K562 (cell line): ENCODE results near the gene SPATA2L. TPM values are rescaled to one million over a fixed set of nuclear protein-coding genes. Genes with fewer than 3 reads are reported as not detected.
A peak's percentile ranks its signal among the peaks of the same experiment; 100 is the strongest.

Experiments
- CBFA2T2 ChIP-seq: fragments of 450-650 bp; conservative IDR thresholded peaks from 2 replicates; pipeline ENCODE4 v1.6.1; 2017; ENCODE audit warnings: mild to moderate bottlenecking
- COPS2 ChIP-seq: fragments of 450-650 bp; conservative IDR thresholded peaks from 2 replicates; pipeline ENCODE4 v1.6.1; 2016; ENCODE audit warnings: mild to moderate bottlenecking, moderate library complexity
- CXXC5 ChIP-seq: fragments of 250-450 bp; sonication (Bioruptor Pico); IDR thresholded peaks from 2 replicates; pipeline ENCODE4 v1.8.0; 2022; ENCODE audit warnings: inconsistent platforms, mild to moderate bottlenecking, moderate library complexity
- EGR1 ChIP-seq: fragments of 450-650 bp; conservative IDR thresholded peaks from 2 replicates; pipeline ENCODE4 v1.6.1; 2017; ENCODE audit warnings: mild to moderate bottlenecking
- EZH2 ChIP-seq: IDR thresholded peaks from 2 replicates; pipeline ENCODE4 v1.6.1; 2012; ENCODE audit warnings: low read depth, mild to moderate bottlenecking, inconsistent platforms, low read length, borderline replicate concordance
- FIP1L1 ChIP-seq: fragments of 200-400 bp; formaldehyde crosslinking; IDR thresholded peaks from 2 replicates; pipeline ENCODE4 v1.6.1; 2018; ENCODE audit warnings: mild to moderate bottlenecking, low read depth, low read length; ENCODE audit not compliant: poor library complexity, severe bottlenecking
- FOSL1 ChIP-seq: fragments of 200-800 bp; sonication (Bioruptor generic); conservative IDR thresholded peaks from 2 replicates; pipeline ENCODE4 v1.6.1; 2016; ENCODE audit warnings: missing genetic modification characterization, missing compliant biosample characterization
- FOXA3 ChIP-seq, 2 experiments: fragments of 450-650 bp in 1 of 2; sonication (generic) in 1 of 2; formaldehyde crosslinking; IDR thresholded peaks in 1 of 2; conservative IDR thresholded peaks in 1 of 2; 2 replicates each; pipeline versions ENCODE4 v1.4.0 to v1.8.0; 2020 to 2022; ENCODE audit warnings: mild to moderate bottlenecking in 2 of 2, missing genetic modification reagents in 1 of 2
- GABPB2 ChIP-seq: fragments of 250-450 bp; sonication (Bioruptor Pico); conservative IDR thresholded peaks from 2 replicates; pipeline ENCODE4 v1.5.1; 2021; ENCODE audit warnings: mild to moderate bottlenecking
- HDAC2 ChIP-seq: fragments of 450-650 bp; IDR thresholded peaks from 2 replicates; pipeline ENCODE4 v1.6.1; 2016; ENCODE audit warnings: mild to moderate bottlenecking
- HLTF ChIP-seq: fragments of 450-650 bp; IDR thresholded peaks from 2 replicates; pipeline ENCODE4 v1.6.1; 2016
- HNRNPLL ChIP-seq: fragments of 200-400 bp; formaldehyde crosslinking; IDR thresholded peaks from 2 replicates; pipeline ENCODE4 v1.6.1; 2017; ENCODE audit warnings: low read length, low read depth, mild to moderate bottlenecking; ENCODE audit not compliant: poor library complexity, severe bottlenecking
- HOXB6 ChIP-seq: fragments of 250-450 bp; sonication (Bioruptor Pico); IDR thresholded peaks from 2 replicates; pipeline ENCODE4 v1.5.1; 2022; ENCODE audit warnings: mild to moderate bottlenecking, borderline replicate concordance
- SMAD4 ChIP-seq: fragments of 250-450 bp; sonication (Bioruptor Pico); conservative IDR thresholded peaks from 2 replicates; pipeline ENCODE4 v1.8.0; 2021; ENCODE audit warnings: inconsistent platforms, mild to moderate bottlenecking, moderate library complexity
- ZC3H11A ChIP-seq: IDR thresholded peaks from 2 replicates; pipeline ENCODE4 v1.6.1; 2012; ENCODE audit warnings: low read depth, low read length, improper control_type of control experiment
- ZFP30 ChIP-seq: fragments of 250-450 bp; sonication (Bioruptor Pico); IDR thresholded peaks from 2 replicates; pipeline ENCODE4 v1.8.0; 2022; ENCODE audit warnings: moderate library complexity, mild to moderate bottlenecking, inconsistent platforms, borderline replicate concordance
- ZNF23 ChIP-seq: fragments of 250-450 bp; sonication (Bioruptor Pico); IDR thresholded peaks from 2 replicates; pipeline ENCODE4 v1.4.0; 2020; ENCODE audit warnings: mild to moderate bottlenecking
- ZNF311 ChIP-seq: fragments of 250-450 bp; sonication (Bioruptor Pico); IDR thresholded peaks from 2 replicates; pipeline ENCODE4 v1.4.0; 2020; ENCODE audit warnings: mild to moderate bottlenecking, moderate library complexity
- polyA plus RNA-seq, 8 experiments: library from polyadenylated mRNA; depleted of rRNA in 4 of 8; stranded (reverse) in 5 of 8; unstranded in 3 of 8; fragments of >200 nt; fragmentation: Nextera tagmentation in 2 of 8; fragmentation: Illumina TruSeq in 1 of 8; extraction: Ambion mirVana in 2 of 8; extraction: Trizol in 1 of 8; gene quantifications; 2 replicates each; pipeline versions ENCODE4 v1.2.1 to v1.2.3, GENCODE V29; 2011 to 2014; ENCODE audit warnings: inconsistent platforms in 1 of 8, missing spikeins in 1 of 8
- total RNA-seq, 7 experiments: library from RNA; depleted of rRNA in 6 of 7; stranded (reverse); fragments of >200 nt in 6 of 7; fragmentation: Illumina TruSeq in 2 of 7; extraction: Trizol in 2 of 7; gene quantifications; 2 replicates each; pipeline versions ENCODE4 v1.2.1 to v1.2.3, GENCODE V29; 2011 to 2021; ENCODE audit warnings: low replicate concordance in 1 of 7
- TF ChIP-seq, protein P1 (sequence below): fragments of 450-650 bp; formaldehyde crosslinking; IDR thresholded peaks from 2 replicates; pipeline ENCODE4 v1.4.0; 2022; ENCODE audit warnings: mild to moderate bottlenecking, moderate library complexity
- TF ChIP-seq, protein P2 (sequence below): fragments of 450-650 bp; IDR thresholded peaks from 2 replicates; pipeline ENCODE4 v1.7.1; 2018; ENCODE audit warnings: mild to moderate bottlenecking, low read depth; ENCODE audit not compliant: partially characterized antibody
- TF ChIP-seq, protein P3 (sequence below): sonication (generic); formaldehyde crosslinking; IDR thresholded peaks from 2 replicates; pipeline ENCODE4 v1.8.1; 2023; ENCODE audit warnings: mild to moderate bottlenecking, missing genetic modification reagents
- TF ChIP-seq, protein P4 (sequence below): fragments of 450-650 bp; IDR thresholded peaks from 2 replicates; pipeline ENCODE4 v1.6.1; 2016; ENCODE audit warnings: borderline replicate concordance

The SPATA2L gene
- total and polyA plus RNA-seq, 9 of the 15 experiments (the other 6 are each of a cell fraction or from before 2014, with no cell fraction given), result 0.13 to 19.2 (median 4.8) TPM; not detected in 1

DNA sequence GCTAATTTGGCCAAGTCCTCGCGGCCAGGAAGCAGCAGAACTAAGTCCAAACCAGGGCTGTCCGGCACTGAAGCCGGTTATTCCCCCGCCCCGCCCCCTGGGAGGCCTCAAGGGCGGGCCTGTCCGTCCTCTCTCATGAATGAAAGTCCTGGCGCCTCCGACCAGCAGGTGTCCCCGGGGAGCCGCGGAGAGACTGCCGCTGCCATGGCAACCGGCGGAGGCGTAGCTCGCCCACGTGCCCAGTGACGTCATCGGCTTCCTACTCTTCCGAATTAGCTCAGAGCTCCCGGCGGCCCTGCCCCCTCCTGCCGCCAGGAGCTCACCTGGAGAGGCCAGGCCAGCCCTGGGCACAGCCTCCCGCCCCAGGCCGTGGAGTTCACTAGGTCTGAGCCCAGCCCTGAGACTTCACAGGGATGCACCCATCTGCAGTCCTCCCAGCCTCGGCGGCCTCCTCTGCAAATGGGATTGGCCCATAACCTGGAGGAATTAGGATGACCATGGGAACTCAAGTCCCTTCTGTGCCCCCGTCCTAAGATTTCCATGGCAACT, 1.3 kb downstream of the SPATA2L start (continued):
- TF ChIP-seq, protein P1, sequence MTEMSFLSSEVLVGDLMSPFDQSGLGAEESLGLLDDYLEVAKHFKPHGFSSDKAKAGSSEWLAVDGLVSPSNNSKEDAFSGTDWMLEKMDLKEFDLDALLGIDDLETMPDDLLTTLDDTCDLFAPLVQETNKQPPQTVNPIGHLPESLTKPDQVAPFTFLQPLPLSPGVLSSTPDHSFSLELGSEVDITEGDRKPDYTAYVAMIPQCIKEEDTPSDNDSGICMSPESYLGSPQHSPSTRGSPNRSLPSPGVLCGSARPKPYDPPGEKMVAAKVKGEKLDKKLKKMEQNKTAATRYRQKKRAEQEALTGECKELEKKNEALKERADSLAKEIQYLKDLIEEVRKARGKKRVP (CRISPR knock-in tag), result no peak
- TF ChIP-seq ZFP30 (CRISPR knock-in tag) (no peak), CBFA2T2 (peak; percentile 64), HOXB6 (no peak), GABPB2 (no peak), FOSL1 (peak; percentile 73), ZNF23 (CRISPR knock-in tag) (no peak), HNRNPLL (peak; percentile 37), ZC3H11A (no peak), COPS2 (no peak), SMAD4 (CRISPR knock-in tag) (peak; percentile 30; the same call in 1 of the 2 replicates), ZNF311 (0 out of 2 replicates have a peak, but pooled peaks have one; percentile 45), FIP1L1 (no peak), EGR1 (peak; percentile 100), FOXA3 (CRISPR knock-in tag; conservative IDR thresholded peaks at IDR 0.05 in 1 of 2, IDR thresholded peaks at IDR 0.05 in 1 of 2) (peak in 1 of 2 experiments; percentile 24; a peak in 1 of 4 replicates), EZH2 (no peak), HDAC2 (peak; percentile 61; the same call in 1 of the 2 replicates), HLTF (no peak), CXXC5 (CRISPR knock-in tag) (peak; percentile 75)
- TF ChIP-seq, protein P2, sequence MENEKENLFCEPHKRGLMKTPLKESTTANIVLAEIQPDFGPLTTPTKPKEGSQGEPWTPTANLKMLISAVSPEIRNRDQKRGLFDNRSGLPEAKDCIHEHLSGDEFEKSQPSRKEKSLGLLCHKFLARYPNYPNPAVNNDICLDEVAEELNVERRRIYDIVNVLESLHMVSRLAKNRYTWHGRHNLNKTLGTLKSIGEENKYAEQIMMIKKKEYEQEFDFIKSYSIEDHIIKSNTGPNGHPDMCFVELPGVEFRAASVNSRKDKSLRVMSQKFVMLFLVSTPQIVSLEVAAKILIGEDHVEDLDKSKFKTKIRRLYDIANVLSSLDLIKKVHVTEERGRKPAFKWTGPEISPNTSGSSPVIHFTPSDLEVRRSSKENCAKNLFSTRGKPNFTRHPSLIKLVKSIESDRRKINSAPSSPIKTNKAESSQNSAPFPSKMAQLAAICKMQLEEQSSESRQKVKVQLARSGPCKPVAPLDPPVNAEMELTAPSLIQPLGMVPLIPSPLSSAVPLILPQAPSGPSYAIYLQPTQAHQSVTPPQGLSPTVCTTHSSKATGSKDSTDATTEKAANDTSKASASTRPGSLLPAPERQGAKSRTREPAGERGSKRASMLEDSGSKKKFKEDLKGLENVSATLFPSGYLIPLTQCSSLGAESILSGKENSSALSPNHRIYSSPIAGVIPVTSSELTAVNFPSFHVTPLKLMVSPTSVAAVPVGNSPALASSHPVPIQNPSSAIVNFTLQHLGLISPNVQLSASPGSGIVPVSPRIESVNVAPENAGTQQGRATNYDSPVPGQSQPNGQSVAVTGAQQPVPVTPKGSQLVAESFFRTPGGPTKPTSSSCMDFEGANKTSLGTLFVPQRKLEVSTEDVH, result peak; percentile 64
- TF ChIP-seq, protein P3, sequence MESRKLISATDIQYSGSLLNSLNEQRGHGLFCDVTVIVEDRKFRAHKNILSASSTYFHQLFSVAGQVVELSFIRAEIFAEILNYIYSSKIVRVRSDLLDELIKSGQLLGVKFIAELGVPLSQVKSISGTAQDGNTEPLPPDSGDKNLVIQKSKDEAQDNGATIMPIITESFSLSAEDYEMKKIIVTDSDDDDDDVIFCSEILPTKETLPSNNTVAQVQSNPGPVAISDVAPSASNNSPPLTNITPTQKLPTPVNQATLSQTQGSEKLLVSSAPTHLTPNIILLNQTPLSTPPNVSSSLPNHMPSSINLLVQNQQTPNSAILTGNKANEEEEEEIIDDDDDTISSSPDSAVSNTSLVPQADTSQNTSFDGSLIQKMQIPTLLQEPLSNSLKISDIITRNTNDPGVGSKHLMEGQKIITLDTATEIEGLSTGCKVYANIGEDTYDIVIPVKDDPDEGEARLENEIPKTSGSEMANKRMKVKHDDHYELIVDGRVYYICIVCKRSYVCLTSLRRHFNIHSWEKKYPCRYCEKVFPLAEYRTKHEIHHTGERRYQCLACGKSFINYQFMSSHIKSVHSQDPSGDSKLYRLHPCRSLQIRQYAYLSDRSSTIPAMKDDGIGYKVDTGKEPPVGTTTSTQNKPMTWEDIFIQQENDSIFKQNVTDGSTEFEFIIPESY, result peak; percentile 53; the same call in 1 of the 2 replicates
- TF ChIP-seq, protein P4, sequence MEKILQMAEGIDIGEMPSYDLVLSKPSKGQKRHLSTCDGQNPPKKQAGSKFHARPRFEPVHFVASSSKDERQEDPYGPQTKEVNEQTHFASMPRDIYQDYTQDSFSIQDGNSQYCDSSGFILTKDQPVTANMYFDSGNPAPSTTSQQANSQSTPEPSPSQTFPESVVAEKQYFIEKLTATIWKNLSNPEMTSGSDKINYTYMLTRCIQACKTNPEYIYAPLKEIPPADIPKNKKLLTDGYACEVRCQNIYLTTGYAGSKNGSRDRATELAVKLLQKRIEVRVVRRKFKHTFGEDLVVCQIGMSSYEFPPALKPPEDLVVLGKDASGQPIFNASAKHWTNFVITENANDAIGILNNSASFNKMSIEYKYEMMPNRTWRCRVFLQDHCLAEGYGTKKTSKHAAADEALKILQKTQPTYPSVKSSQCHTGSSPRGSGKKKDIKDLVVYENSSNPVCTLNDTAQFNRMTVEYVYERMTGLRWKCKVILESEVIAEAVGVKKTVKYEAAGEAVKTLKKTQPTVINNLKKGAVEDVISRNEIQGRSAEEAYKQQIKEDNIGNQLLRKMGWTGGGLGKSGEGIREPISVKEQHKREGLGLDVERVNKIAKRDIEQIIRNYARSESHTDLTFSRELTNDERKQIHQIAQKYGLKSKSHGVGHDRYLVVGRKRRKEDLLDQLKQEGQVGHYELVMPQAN, result peak; percentile 74; the same call in 1 of the 2 replicates
